Measurements from ENCODE around the gene NCOA4.
"Not testable (repeated sequence)": the region's sequence is repeated elsewhere in the genome, so short reads cannot be mapped to it uniquely, and the experiment has no call there.

The NCOA4 gene

GRCh38 chr10:46052057-46052790 is 21.8 kb upstream of the NCOA4 start:
- DNase-seq = no peak

DNA sequence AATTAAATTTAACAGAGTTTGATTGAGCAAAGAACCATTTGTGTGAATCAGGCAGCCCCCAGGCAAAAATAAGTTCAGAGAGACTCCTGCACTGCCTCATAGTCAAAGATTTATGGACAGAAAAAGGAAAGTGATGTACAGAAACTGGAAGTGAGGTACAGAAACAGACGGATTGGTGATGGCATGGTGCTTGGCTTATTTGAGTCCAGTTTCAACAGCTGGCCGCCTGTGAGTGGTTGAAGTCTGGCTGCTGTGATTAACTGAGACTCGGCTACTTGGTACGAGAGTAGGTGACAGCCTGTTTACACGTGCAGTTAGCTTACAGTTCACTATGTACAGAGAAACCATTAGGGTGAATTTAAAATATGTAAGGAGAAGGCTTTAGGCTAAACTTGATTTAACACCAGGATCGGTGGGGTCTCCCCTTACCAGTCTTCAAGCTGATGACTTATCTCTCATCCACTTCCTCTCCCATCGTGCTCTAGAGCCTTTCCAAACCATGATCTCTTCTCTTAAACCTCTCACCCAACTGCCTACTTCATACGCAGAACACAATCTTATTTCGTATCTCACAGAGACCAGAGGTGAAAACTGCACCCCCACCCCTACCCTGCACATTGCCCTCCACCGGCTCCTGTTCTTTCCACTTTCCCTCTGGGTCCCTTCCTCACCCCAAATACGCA is 20.7 kb upstream of the NCOA4 start:
- DNase-seq = no peak

DNA sequence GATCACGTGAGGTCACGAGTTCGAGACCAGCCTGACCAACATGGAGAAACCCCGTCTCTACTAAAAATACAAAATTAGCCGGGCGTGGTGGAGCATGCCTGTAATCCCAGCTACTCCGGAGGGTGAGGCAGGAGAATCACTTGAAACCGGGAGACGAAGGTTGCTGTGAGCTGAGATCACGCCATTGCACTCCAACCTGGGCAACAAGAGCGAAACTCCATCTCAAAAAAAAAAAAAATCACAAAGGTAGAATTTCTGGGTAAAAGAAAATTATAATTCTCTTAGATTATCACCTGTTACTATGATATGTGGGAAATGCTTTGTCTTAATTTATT is 19.0 kb upstream of the NCOA4 start:
- not testable (repeated sequence) for DNase-seq

DNA sequence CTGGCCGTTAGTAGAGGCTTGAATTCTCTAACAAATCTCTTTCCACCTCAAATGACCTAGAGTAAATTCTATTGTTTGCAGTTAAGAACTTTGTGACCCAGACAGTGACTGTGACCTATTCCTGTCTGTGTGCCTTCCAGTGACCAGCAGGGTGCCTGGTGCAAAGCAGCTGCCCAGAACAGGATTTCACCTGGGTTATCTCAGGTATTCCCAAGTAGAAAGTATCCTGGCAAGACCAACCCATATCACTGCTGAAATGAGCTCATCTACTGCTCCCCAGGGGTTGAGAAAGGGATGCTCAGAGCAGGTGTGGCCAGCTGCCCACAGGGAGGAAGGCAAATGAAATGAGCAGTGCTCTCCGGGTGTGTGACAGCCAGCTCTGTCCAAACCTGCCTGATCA is 17.7 kb upstream of the NCOA4 start:
- DNase-seq = no peak

DNA sequence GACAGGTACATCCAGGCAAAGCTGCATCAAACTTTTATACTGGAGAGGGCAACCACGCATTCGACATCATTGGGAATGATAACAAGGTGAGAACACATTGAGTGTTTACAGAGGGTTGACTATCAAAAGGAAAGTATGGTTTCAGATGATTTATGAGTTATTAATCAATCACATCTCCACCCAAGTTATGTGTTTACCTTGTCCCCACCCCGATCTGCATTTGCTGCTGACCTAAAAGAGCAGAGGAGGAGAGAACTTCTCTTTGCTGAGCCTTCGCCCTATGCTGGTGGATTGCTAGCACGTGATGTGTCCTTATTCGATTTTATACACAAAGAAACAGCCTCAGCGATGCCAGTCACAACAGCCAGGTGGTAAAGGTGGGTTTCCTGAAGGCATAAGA is 15.8 kb upstream of the NCOA4 start, which contains the start of gene MSMB:
Gene MSMB (minus strand): TSS at position 9 of the 400 bp plus-strand sequence. CDS start 32 bp downstream, outside the sequence.
- DNase-seq = no peak

GRCh38 chr10:46042527-46042926 is 12.1 kb upstream of the NCOA4 start:
- DNase-seq = no peak

DNA sequence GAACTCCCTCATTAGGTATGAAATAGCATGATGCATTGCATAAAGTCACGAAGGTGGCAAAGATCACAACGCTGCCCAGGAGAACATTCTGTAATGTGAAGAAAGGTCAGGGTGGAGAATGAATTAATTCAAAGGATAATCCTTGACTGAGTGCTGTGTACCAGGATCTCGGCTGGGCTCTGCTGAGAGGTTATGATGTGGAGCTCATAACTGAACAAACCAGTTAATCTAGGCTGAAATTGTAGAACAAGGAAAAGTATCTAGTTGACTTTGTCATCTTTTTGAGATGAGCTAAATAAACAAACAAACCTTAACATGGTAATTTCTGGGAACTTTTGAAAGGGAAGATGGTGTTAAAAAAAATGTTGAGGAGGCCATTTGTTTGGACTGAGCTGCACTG is 9.6 kb upstream of the NCOA4 start:
- no peak for DNase-seq

DNA sequence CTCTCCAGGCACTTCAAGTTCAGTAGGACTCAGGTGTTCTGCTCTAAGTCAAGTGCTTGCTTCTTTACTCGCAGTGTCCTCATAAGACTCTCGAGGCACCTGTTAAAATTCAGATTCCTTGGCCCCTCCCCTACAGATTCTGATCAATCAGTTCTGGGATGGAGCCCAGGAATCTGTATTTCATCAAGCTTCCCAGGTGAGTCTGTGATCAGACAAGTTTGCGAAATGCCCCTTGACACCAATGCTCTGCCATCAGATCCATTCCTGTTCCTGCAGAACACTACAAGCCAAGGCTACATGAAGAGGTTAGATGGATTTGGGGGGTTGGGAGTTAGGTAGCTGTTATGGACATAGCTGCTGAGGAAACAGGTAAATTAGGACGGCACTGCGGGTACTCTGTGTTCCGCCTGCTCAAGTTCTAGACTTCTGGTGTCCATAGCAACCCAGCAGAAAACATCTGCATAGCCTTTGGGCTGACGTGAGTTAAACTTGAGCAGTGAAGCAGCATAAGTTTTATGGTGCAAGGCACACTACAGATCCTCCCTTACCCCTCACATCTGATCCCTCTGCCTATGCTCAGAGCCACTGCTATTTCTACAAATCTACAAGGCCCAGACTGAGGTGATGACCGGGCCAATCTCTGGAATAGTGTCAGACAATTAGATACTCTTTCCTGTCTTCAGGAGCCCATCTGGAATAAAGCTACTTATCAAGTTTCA is 6.8 kb upstream of the NCOA4 start:
- DNase-seq = no peak

DNA sequence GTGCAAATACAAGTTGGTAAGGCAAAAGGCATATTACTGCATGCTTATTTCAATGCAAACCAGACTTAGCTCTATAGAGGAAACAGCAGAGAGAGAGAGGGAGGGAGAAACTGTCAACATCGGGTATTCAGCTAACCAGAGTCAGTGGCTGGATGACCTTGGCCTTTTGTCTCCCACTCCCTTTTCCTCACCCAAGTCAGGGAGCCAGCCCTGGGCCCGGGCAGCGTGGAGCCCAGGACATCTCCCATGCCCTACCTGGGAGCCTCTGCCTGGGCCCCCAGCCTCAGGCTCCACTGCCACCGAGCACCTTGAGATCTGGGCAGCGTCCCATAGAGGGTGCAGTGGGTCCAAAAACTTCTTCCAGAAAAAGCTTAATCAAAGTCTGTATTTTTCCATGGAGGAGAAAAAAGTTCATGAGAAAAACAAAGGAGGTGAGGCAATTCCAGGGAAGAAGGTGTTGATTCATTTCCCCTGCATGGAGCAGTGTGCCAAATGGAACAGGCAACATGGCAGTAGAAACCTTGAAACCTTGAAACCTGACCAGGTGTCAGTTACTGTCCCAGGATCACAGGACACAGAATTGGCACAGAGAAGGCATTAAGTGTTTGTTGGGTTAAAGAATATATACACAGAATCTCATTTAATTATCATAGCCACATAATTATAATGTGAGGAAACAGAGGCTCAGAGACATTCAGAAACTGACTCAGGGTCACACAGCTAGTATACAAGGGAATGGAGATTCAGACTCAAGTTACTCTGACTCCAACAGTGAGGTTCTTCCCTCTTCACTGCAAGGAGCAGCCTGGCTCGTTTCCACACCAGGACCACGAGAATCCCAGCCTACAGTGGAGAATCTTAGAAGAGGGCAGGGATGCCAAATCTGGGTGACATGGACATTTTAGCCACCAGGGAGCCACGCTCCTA is 5.8 kb upstream of the NCOA4 start:
- no peak for DNase-seq

DNA sequence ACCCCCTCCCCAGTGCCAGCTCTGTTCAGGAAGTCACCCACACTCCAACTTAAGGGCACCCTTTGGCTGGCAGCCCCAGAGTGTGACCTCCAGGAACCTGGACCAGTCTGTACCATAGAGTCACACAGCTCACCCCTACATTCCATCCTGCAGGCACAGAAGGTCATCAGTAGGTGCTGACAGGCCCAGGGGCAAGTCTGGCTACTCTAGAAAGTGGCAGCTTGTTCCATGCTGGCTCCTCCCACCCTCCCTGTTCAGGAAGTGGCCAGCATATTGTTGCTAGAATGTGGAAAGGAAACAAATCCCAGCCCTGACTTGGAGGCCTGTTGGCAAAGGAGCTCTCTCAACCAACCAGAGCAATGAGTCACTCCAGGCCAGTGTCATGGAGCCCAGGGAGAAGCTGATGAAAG is 3.2 kb upstream of the NCOA4 start:
- DNase-seq = no peak

- DNase-seq = no peak
Measured at GRCh38 chr10:46031648-46032532, 1.5 kb upstream of the NCOA4 start.

DNA sequence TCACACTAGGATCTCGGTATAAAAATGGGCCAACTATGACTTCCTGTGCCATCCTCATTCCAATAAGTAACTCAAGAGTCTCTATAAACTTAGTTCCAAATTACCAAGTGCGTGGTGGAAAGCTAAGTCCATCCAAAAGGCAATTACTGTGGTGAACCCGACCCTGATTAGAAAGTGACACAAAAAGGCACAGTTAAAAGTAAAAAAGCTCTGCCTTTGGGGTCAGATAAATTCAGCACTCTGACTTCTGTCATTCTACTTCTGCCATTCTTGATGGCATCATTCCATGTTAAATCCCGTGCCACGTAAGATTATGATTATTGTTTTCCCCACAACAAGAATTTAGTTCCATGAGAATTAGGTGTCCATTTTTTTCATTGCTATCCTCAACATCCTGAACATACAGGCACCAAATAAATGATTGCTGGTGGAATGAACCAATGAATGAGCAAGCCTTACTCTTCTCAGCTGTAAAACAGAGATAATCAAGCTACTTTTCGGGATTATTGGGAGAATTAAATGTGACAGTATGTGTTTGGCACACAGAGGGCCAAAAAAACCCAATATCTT is 877 bp downstream of the NCOA4 start:
- DNase-seq = no peak

DNA sequence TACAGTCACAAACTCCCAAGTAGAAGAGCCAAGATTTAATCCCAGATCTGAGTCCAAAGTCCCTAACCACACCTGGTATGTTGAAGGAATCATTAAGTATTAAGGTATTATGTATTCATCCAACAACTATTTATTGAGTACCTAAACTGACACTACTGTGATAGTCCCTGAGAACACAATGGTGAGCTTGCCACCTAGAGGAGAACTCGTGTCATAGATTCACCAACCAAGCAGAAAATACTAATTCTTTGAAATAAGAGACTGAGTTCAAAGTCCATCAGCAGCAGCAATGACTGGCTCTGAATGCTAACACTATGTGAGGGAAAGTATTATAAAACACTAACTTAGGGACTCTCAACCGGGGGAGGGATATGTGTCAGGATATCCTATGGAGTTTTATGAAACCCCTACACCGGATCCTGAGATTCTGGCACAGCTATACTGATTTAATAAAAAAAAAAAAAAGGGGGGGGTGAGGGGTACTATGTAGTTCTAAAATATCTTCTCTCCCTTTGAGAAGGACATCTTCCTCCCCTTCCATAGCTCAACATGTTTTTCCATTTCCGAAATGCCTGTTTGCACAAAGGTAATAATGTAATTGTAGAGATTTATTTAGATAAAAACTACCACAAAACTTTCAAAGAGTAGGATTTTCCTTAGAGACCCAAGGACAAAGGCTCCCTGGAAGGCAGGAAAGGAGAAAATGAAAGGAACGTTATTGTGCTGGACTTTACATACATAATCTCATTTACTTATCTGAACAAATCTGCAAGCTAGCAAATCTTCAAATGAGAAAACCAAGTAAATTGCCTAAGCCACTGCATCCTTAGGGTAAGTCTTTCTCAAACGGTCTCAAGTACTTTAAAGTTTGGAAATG is 1.6 kb downstream of the NCOA4 start:
- DNase-seq = no peak

DNA sequence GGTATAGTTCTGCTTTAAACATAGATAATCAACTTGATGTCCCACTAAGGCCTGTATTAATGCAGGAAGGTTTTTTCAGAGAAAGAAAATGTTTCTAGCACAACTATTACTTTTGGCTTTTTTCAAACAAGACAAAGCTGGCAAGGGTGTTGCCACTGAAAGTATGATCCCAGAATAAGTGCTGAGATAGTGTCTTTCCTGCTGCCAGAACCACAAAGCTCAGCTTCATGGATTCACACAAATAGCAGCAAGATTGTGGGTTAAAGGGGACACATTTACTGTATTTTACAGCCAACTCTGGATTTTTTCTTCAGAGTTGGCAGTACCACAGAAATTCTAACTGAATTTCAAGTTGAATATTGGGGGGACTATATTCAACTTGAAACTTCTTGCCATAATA is 4.3 kb downstream of the NCOA4 start:
- no peak for DNase-seq

GRCh38 chr10:46025406-46025805 is 5.0 kb downstream of the NCOA4 start:
- no peak for DNase-seq

- DNase-seq = no peak
Measured at GRCh38 chr10:46024948-46025347, 5.5 kb downstream of the NCOA4 start.

DNA sequence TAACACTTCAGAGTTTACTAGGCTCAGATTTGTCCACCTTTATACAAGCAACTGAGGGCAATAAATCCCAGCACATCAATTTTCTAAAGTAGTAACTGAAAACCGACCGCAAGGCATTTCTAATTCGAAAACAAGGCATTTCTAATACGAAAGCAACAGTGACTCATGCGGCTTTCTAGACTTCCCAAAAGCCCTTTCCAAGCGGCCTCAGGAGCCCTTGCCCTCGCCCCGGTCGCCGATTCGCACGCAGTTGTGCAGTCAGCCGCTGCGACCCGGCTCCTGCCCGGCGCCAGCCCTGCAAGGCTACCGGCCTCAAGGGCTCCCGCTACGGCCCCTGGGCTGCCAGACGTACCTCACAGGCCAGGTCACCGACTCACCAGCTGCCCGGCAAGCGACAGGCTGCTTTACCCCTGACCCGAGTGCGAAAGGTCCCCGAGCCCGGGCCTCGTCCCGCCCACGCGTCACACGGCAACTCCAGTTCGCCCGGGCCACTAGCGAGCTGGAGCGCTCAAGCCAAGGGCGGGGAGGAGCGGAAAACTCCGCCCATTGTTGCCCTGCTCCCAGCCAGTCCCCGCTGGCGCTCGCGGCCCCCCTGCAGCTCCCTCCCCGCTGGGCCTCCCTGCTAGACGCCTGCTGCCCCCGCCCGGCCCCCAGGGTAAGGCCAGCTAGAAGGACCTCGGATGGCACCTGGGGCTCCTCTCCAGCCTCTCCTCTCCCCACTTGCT is 7.3 kb downstream of the NCOA4 start:
- DNase-seq = no peak

DNA sequence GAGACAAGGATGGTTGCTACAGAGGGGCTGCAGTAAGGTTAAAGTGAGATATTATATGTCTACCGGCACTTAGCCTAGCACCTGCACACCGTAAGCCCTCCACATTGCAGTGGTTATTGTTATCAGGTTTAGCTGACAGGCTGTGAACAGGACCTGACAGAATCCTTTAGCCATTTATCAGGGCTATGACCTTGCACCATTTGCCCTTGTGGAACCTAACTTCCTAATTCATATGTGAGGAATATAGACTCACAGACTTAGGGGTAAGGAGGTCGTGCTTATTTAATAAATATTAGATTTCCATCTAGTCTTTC is 10.1 kb downstream of the NCOA4 start:
- no peak for DNase-seq

DNA sequence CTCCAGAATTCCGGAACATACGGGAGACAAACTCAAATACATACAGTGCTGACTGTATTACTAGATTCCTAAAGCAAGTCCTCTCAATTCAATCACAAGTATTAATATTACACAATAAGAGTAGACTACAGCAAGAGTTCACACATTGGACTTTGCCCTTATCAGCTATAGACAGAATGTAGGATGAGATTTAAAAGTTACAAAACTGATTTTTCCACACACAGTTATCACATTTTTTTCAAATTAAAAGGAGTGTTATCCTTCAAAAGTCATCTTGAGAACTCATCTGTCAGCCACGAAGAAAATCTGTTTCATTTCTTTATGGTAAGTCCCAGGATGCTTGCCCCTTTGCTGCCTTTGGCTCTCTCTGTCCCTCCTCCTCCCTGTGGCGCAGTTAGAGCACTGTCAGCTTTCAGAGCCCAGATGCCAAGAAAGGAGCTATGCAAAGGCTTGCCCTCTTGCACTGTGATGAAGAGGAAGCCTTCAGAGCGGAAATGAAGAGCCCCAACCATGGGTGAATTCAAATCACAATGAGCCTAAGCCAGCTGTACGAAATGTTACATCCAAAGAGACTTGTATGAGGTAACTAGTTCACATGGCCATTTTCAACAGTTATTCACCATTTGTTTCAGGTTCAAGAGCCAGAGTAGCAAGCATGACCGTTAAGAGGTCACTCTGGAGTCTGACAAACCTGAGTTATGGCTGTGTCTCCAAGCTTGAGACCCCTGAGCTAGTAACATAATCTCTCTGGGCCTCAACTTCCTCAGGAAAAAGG is 10.7 kb downstream of the NCOA4 start:
- DNase-seq = no peak
